Activated T-cell treated with anti-CD3 and anti-CD28 coated beads, Interleukin-2, amount 50 U/mL, for 72 hours (primary cell): ENCODE measurements around the gene MIB2. TPM values are rescaled to one million over a fixed set of nuclear protein-coding genes. Genes with fewer than 3 reads are reported as not detected.
"Not testable (repeated sequence)": the region's sequence is repeated elsewhere in the genome, so short reads cannot be mapped to it uniquely, and the experiment has no call there.

Source experiments
- ATAC-seq, 2 donors: fragments of 150-1000 bp; cut with Tn5 transposase; replicated peaks in 1 of 2; 2 replicates each; pipeline ENCODE4 v1.10.0; 2021; ENCODE audit warnings: moderate library complexity in 2 of 2, mild to moderate bottlenecking in 1 of 2
- DNase-seq, 2 donors: peaks; one replicate each; pipeline ENCODE4 v3.0.0; 2021 to 2022; ENCODE audit warnings: mixed read lengths in 1 of 2
- H3K27ac Mint-ChIP-seq: one replicate; pipeline ENCODE4 v1.8.0; 2022; ENCODE audit warnings: mild to moderate bottlenecking, moderate library complexity, mixed read lengths
- H3K27me3 Mint-ChIP-seq: one replicate; pipeline ENCODE4 v1.8.0; 2022; ENCODE audit warnings: low read depth, mixed read lengths
- H3K36me3 Mint-ChIP-seq, 2 donors: one replicate each; pipeline ENCODE4 v1.8.0; 2022; ENCODE audit warnings: mixed read lengths in 2 of 2, mild to moderate bottlenecking in 1 of 2; ENCODE audit not compliant: insufficient read depth in 2 of 2
- H3K4me1 Mint-ChIP-seq: one replicate; pipeline ENCODE4 v1.8.0; 2022; ENCODE audit warnings: low read depth, mixed read lengths
- H3K4me3 Mint-ChIP-seq, 2 donors: one replicate each; pipeline ENCODE4 v1.8.0; 2022; ENCODE audit warnings: mild to moderate bottlenecking in 2 of 2, mixed read lengths in 2 of 2, moderate library complexity in 2 of 2
- H3K9me3 Mint-ChIP-seq, 2 donors: one replicate each; pipeline ENCODE4 v1.8.0; 2022; ENCODE audit warnings: mixed read lengths in 2 of 2
- total RNA-seq, 2 donors: library from RNA; stranded (reverse); gene quantifications; one replicate each; pipeline ENCODE4 v1.2.3, GENCODE V29; 2022

The MIB2 gene
- total RNA-seq, 2 donors from 2014 or later: 68.6 to 78.6 TPM

- ATAC-seq, H3K4me1 Mint-ChIP-seq, DNase-seq, H3K4me3 Mint-ChIP-seq, H3K27ac Mint-ChIP-seq, H3K27me3 Mint-ChIP-seq, H3K9me3 Mint-ChIP-seq: not testable (repeated sequence)
- peaks cover 23 to 36% of the 10 kb centered on the region in 2 donors for H3K36me3 Mint-ChIP-seq
These were observed 32.4 kb downstream of the MIB2 start for GRCh38 chr1:1647567-1648241.

DNA sequence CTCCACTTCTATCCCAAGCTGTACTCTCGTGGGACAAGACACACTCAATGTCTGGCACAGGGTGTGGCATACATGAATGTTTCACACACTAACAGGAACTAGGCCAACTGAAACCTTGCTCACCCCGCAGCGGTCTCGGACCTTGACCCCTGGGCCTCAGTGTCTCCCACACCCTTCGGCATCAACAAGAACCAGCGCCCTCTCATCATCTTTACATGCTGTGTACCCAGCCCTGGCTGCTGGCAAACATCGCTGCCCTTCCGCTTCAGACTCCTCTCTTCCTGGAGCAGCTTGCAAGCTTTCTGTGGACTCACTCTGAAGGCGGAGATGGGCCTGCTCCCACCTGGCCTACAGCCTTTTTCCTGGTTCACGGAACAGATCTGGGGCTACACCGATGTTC is 33.0 kb downstream of the MIB2 start:
- H3K36me3 Mint-ChIP-seq: peaks cover 23 to 36% of the 10 kb centered on the region in 2 donors
- not testable (repeated sequence) for ATAC-seq, H3K27me3 Mint-ChIP-seq, DNase-seq, H3K4me3 Mint-ChIP-seq, H3K9me3 Mint-ChIP-seq, H3K4me1 Mint-ChIP-seq, H3K27ac Mint-ChIP-seq

DNA sequence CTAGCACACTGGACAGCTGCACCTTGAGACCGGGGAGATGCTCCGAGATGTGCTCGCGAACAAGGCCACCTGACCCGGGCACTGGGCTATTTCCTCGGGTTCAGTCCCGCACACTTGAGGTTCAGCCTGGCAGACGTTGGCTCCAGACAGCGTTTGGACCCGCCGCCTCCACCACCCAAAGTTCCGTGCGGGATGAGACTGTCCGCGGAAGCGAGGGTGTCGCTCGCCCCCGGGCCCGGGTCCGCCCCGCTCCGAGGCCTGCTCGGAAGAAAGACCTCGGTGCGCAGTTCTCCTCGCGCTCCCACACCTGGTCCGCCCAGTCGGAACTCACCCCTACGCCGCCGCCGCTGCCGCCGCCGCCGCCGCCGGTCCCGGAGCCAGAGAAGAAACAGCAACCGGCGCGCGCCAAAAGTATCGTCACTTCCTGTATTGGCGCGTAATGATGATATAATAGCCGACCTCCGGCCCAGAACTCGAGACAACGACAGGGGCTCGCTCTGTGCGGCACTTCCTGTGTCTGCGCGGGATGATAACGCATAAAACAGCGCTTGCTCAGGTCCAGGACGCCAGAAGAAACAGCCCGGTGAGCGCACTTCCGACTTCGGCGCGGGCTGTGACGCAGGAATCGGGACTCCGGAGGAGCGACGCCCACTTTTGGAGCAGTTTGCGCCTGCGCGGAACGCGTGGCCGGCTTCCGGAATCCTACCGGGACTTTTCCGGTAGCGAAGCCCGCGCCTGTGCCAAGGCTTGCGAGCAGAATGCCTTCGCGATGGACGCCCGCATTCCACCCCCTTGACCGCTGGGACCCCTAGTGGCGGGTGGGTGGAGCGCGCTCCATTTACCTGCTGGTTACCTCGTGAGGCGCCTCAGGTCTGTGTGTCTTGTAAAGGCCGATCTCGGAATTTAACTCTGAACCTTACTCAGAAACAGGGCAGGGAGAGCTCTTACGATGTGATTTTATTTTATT is 43.6 kb downstream of the MIB2 start, which contains the start of gene CDK11B:
Gene CDK11B, minus strand, starts transcription at position 422 of the 967 bp plus-strand sequence. CDS start 1,519 bp downstream, outside the sequence.
- H3K9me3 Mint-ChIP-seq, H3K27me3 Mint-ChIP-seq, H3K36me3 Mint-ChIP-seq, H3K4me1 Mint-ChIP-seq: not testable (repeated sequence)
- Mint-ChIP-seq H3K27ac (peak within 1 kb of the TSS; percentile 97), H3K4me3 (peak within 1 kb of the TSS; percentile 95 to 96)
- ATAC-seq (peak; percentile 97 to 99), DNase-seq (peak; percentile 94 to 97)

DNA sequence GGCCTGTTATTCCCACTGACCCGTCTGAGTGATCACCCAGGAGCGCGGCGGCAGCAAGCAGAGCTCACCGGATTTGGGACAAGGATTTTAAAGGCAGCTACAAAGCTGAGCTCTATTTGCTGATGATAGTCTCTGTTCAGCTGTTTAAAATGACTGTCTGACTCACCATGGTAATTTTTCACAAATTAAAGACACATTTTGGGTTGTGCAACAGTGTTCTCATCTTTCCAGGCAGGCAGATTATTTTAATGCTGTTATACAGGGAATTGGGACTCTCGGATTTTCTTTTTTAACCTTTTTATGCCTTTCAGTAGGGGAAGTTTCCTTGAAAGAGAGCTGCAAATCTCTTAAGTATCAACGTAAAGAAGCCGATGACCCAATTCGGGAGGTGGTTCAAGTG is 47.1 kb downstream of the MIB2 start:
- not testable (repeated sequence) for H3K9me3 Mint-ChIP-seq, H3K27me3 Mint-ChIP-seq, H3K4me1 Mint-ChIP-seq, DNase-seq, H3K4me3 Mint-ChIP-seq, ATAC-seq, H3K36me3 Mint-ChIP-seq, H3K27ac Mint-ChIP-seq

DNA sequence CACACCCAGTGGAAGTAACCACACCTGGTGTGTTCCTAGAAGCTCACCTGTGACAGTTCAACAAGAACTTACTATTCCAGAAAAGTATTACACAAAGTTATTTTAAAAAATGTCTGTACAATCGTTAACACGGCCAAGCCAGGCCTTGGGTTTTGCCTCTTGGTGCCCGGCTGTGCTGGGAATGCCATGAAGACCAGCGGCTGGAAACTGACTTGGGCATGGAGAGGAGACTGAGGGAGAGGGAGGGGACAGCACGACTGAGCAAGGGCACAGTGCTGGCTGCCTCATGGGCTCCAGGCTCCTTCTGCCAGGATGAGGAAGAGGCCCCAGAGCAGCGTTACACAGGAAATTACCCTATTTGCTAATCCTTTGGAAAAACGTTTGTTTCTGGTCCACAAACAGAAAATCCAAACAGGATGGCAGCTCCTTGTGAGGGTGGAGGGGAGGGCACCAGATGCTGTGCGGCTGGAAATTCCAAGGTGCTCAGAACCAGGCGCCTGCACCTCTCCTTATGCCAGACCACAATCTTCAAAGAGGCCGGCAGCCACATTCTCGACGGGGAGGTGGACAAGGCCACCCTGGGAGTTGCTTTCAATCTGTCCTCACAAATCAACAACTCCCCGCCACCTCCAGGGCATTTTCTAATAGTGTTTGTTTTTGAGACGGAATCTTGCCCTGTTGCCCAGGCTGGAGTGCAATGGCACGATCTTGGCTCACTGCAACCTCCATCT is 47.7 kb downstream of the MIB2 start:
- H3K36me3 Mint-ChIP-seq, H3K27ac Mint-ChIP-seq, ATAC-seq, H3K4me3 Mint-ChIP-seq, H3K9me3 Mint-ChIP-seq, H3K27me3 Mint-ChIP-seq, DNase-seq, H3K4me1 Mint-ChIP-seq: not testable (repeated sequence)

GRCh38 chr1:1664318-1664717 is 49.0 kb downstream of the MIB2 start:
- DNase-seq, H3K36me3 Mint-ChIP-seq, H3K4me1 Mint-ChIP-seq, H3K9me3 Mint-ChIP-seq, H3K4me3 Mint-ChIP-seq, ATAC-seq, H3K27ac Mint-ChIP-seq, H3K27me3 Mint-ChIP-seq: not testable (repeated sequence)

DNA sequence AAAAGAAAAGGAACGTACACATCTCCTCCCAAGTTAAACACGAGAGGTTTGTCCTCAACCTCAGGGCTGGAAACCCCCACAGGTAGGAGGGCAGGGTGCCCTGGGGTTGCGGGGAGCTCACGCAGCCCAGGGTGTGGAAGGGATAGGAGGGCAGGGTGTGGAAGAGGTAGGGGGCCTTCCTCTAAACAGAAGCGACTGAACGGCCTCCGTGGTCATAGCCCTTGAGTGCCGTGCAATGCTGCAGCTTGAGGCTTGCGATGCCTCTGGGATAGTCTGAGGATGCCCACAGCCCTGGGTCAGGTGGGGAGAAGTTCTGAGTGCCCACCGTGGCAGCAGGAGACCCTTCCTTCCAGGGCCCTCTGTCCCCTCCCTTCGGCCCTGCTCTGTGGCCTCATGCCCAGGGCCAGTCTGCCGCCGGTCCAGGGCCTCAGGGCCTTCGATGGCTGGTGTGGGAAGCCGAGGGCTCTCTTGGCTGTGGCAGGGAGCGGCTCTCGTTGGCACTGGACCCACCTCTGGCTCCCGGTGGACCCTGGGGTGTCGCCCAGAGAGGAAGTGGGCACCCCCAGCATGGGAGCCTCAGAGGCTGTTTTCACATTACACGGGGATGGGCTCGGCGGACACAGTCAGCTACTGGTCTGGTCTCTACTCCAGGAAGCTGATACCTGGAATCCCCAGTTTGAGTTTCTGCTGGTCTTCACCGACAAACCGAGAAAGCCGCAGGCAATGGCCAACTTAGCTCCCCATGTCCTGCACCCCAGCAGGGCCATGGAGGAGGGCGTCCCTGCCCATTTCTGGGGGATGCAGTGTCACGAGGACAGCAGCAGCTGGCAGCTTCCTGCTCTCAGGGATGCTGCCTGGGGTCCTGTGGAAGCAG is 49.9 kb downstream of the MIB2 start:
- Mint-ChIP-seq H3K27me3 (no peaks in the 10 kb centered on the region), H3K27ac (no peak overlapping the region), H3K36me3 (peaks cover 4 to 15% of the 10 kb centered on the region in 2 donors), H3K9me3 (no peaks in the 10 kb centered on the region), H3K4me3 (no peak overlapping the region), H3K4me1 (no peaks in the 10 kb centered on the region)
- DNase-seq (no peak), ATAC-seq (no peak)

GRCh38 chr1:1665815-1666251 is 50.5 kb downstream of the MIB2 start:
- Mint-ChIP-seq H3K4me3 (no peak overlapping the region), H3K4me1 (no peaks in the 10 kb centered on the region), H3K36me3 (peaks cover 4 to 15% of the 10 kb centered on the region in 2 donors), H3K9me3 (no peaks in the 10 kb centered on the region), H3K27me3 (no peaks in the 10 kb centered on the region), H3K27ac (no peak overlapping the region)
- peak; percentile 35 to 56 for DNase-seq
- ATAC-seq: peak; percentile 40 to 58

GRCh38 chr1:1666526-1666925 is 51.2 kb downstream of the MIB2 start:
- ATAC-seq (no peak), DNase-seq (no peak)
- Mint-ChIP-seq H3K4me1 (no peaks in the 10 kb centered on the region), H3K4me3 (no peak overlapping the region), H3K9me3 (no peaks in the 10 kb centered on the region), H3K27ac (no peak overlapping the region), H3K27me3 (no peaks in the 10 kb centered on the region), H3K36me3 (peaks cover 4 to 15% of the 10 kb centered on the region in 2 donors)

GRCh38 chr1:1669468-1670440 is 54.5 kb downstream of the MIB2 start:
- DNase-seq (no peak), ATAC-seq (no peak)
- H3K27me3 Mint-ChIP-seq: no peaks in the 10 kb centered on the region
- no peaks in the 10 kb centered on the region for H3K4me1 Mint-ChIP-seq
- H3K27ac Mint-ChIP-seq: no peak overlapping the region
- peaks cover 4 to 19% of the 10 kb centered on the region in 2 donors for H3K36me3 Mint-ChIP-seq
- no peaks in the 10 kb centered on the region for H3K9me3 Mint-ChIP-seq
- no peak overlapping the region for H3K4me3 Mint-ChIP-seq

DNA sequence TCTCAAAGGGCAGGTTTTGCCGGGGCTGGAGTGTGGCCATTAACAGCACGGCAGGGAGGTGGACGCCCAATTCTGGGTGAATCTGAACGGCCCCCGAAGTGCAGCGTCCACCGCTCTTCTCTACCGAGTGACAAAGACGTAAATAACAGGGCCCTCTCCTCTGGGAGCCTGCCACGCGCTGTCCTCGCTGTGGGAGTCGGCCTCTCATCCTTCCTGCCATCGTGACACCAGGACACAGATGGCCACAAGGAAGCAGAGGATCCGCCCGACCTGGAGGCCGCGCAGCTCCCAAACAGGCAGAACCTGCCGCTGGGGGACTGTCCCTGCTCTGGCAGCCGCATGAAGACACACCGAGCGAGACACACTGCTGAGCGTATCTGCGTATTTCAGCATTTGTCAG is 55.6 kb downstream of the MIB2 start:
- Mint-ChIP-seq H3K4me1 (no peaks in the 10 kb centered on the region), H3K27ac (no peak overlapping the region), H3K9me3 (no peaks in the 10 kb centered on the region), H3K36me3 (peaks cover 3 to 18% of the 10 kb centered on the region in 2 donors), H3K27me3 (no peaks in the 10 kb centered on the region), H3K4me3 (no peak overlapping the region)
- DNase-seq: no peak
- no peak for ATAC-seq
